Neural progenitor cell (in vitro differentiated cells): ENCODE measurements around the gene UGP2. TPM values are rescaled to one million over a fixed set of nuclear protein-coding genes. Genes with fewer than 3 reads are reported as not detected.

Source experiments
- DNase-seq: peaks from one replicate; pipeline ENCODE4 v3.0.0-alpha.2; 2016; ENCODE audit warnings: low spot score
- H2AFZ ChIP-seq: fragments of 200-600 bp; sonication (generic); replicated peaks from 2 replicates; pipeline ENCODE4 v1.6.1; 2016; ENCODE audit warnings: antibody characterized with exemption
- H3F3A ChIP-seq: fragments of 200-600 bp; sonication (generic); 2 replicates; pipeline ENCODE4 v1.6.1; 2016; ENCODE audit warnings: antibody characterized with exemption, low read depth
- H3K27ac ChIP-seq: fragments of 200-600 bp; sonication (generic); 2 replicates; pipeline ENCODE4 v1.5.1; 2016; ENCODE audit warnings: mild to moderate bottlenecking
- H3K27me3 ChIP-seq: fragments of 200-600 bp; sonication (generic); 2 replicates; pipeline ENCODE4 v1.6.1; 2016; ENCODE audit warnings: mild to moderate bottlenecking, moderate library complexity
- H3K36me3 ChIP-seq: fragments of 200-600 bp; sonication (generic); 2 replicates; pipeline ENCODE4 v1.5.1; 2016
- H3K4me1 ChIP-seq: fragments of 200-600 bp; sonication (generic); 2 replicates; pipeline ENCODE4 v1.6.1; 2016; ENCODE audit warnings: mixed run types
- H3K4me2 ChIP-seq: fragments of 200-600 bp; sonication (generic); 2 replicates; pipeline ENCODE4 v1.6.1; 2016
- H3K4me3 ChIP-seq: fragments of 200-600 bp; sonication (generic); 2 replicates; pipeline ENCODE4 v1.5.1; 2016
- H3K79me2 ChIP-seq: fragments of 200-600 bp; sonication (generic); 2 replicates; pipeline ENCODE4 v1.6.1; 2016; ENCODE audit warnings: low read depth
- H3K9ac ChIP-seq: fragments of 200-600 bp; sonication (generic); 2 replicates; pipeline ENCODE4 v1.6.1; 2016
- H3K9me3 ChIP-seq: fragments of 200-600 bp; sonication (generic); 2 replicates; pipeline ENCODE4 v1.5.1; 2016; ENCODE audit warnings: low read depth
- H4K20me1 ChIP-seq: fragments of 200-600 bp; sonication (generic); 2 replicates; pipeline ENCODE4 v1.6.1; 2016; ENCODE audit warnings: low read depth
- H3K27ac Mint-ChIP-seq: 3 replicates; pipeline ENCODE4 v1.8.0; 2021; ENCODE audit warnings: mixed read lengths
- H3K27me3 Mint-ChIP-seq: 2 replicates; pipeline ENCODE4 v1.8.0; 2022; ENCODE audit warnings: low read depth, mild to moderate bottlenecking, inconsistent platforms, moderate library complexity, mixed read lengths; ENCODE audit not compliant: insufficient read depth
- H3K36me3 Mint-ChIP-seq: 3 replicates; pipeline ENCODE4 v1.8.0; 2021; ENCODE audit warnings: mixed read lengths
- H3K4me1 Mint-ChIP-seq: 3 replicates; pipeline ENCODE4 v1.8.0; 2021; ENCODE audit warnings: mixed read lengths
- H3K4me3 Mint-ChIP-seq: 3 replicates; pipeline ENCODE4 v1.8.0; 2021; ENCODE audit warnings: mild to moderate bottlenecking, moderate library complexity, mixed read lengths
- H3K9me3 Mint-ChIP-seq: 3 replicates; pipeline ENCODE4 v1.8.0; 2020; ENCODE audit warnings: mixed read lengths
- CTCF ChIP-seq: fragments of 200-600 bp; sonication (generic); IDR thresholded peaks from 2 replicates; pipeline ENCODE4 v1.5.1; 2017; ENCODE audit warnings: antibody characterized with exemption, mild to moderate bottlenecking
- EZH2 ChIP-seq: fragments of 200-600 bp; sonication (generic); IDR thresholded peaks from 2 replicates; pipeline ENCODE4 v1.6.1; 2017; ENCODE audit warnings: antibody characterized with exemption, mild to moderate bottlenecking, moderate library complexity
- EZH2phosphoT487 ChIP-seq: fragments of 200-600 bp; sonication (generic); IDR thresholded peaks from 2 replicates; pipeline ENCODE4 v1.6.1; 2017; ENCODE audit warnings: antibody characterized with exemption
- total RNA-seq: library from RNA; depleted of rRNA; stranded (reverse); fragments of >200 nt; gene quantifications from 2 replicates; pipeline ENCODE4 v1.2.3, GENCODE V29; 2015; ENCODE audit warnings: low replicate concordance

The UGP2 gene
- total RNA-seq, 1 donor from 2014 or later = 126 TPM

DNA sequence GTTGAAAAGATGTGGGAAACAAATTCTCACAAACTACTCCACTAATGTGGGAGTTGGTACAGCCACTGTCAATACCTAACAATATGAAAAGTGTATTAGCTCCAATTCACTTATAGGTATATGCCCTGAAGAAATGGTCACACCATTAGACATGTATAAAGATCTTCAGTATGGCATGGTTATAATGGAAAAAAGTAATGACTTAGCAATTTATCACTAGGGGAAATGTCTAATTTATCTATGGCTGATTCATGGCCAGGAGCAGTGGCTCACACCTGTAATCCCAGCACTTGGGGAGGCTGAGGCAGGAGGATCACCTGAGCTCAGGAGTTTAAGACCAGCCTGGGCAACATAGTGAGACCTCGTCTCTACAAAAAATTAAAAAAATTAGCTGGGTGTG is 52.5 kb downstream of the UGP2 start:
- Mint-ChIP-seq H3K4me3 (no peak overlapping the region), H3K36me3 (peaks cover 22% of the 10 kb centered on the region), H3K27ac (no peak overlapping the region), H3K27me3 (no peaks in the 10 kb centered on the region), H3K9me3 (no peaks in the 10 kb centered on the region), H3K4me1 (no peaks in the 10 kb centered on the region)
- H3K27me3 ChIP-seq = no peaks in the 10 kb centered on the region
- H3K4me2 ChIP-seq = no peak overlapping the region
- no peak overlapping the region for H2AFZ ChIP-seq
- peaks cover 25% of the 10 kb centered on the region for H3K36me3 ChIP-seq
- no peaks in the 10 kb centered on the region for H4K20me1 ChIP-seq
- no peak overlapping the region for H3K9ac ChIP-seq
- TF ChIP-seq EZH2phosphoT487 (no peak), CTCF (no peak), EZH2 (no peak)
- no peak for DNase-seq
- H3K9me3 ChIP-seq = no peaks in the 10 kb centered on the region
- H3K79me2 ChIP-seq = no peaks in the 10 kb centered on the region
- no peaks in the 10 kb centered on the region for H3K4me1 ChIP-seq
- H3K4me3 ChIP-seq = no peak overlapping the region
- H3F3A ChIP-seq = peaks cover 24% of the 10 kb centered on the region
- no peak overlapping the region for H3K27ac ChIP-seq

- no peak overlapping the region for H3K9ac ChIP-seq
- no peaks in the 10 kb centered on the region for H3K27me3 ChIP-seq
- H2AFZ ChIP-seq = no peak overlapping the region
- no peak for DNase-seq
- Mint-ChIP-seq H3K4me3 (no peak overlapping the region), H3K27ac (no peak overlapping the region), H3K27me3 (no peaks in the 10 kb centered on the region), H3K9me3 (peaks cover 22% of the 10 kb centered on the region), H3K4me1 (no peaks in the 10 kb centered on the region), H3K36me3 (peaks cover 41% of the 10 kb centered on the region)
- no peaks in the 10 kb centered on the region for H4K20me1 ChIP-seq
- H3K4me2 ChIP-seq = no peak overlapping the region
- no peaks in the 10 kb centered on the region for H3F3A ChIP-seq
- peaks cover 5% of the 10 kb centered on the region for H3K36me3 ChIP-seq
- no peaks in the 10 kb centered on the region for H3K4me1 ChIP-seq
- H3K9me3 ChIP-seq = no peaks in the 10 kb centered on the region
- H3K4me3 ChIP-seq = no peak overlapping the region
- TF ChIP-seq EZH2phosphoT487 (no peak), CTCF (no peak), EZH2 (no peak)
- no peak overlapping the region for H3K27ac ChIP-seq
- no peaks in the 10 kb centered on the region for H3K79me2 ChIP-seq
Observed at GRCh38 chr2:63898839-63899238, 57.1 kb downstream of the UGP2 start.

- Mint-ChIP-seq H3K9me3 (peaks cover 27% of the 10 kb centered on the region), H3K27me3 (no peaks in the 10 kb centered on the region), H3K36me3 (peaks cover 41% of the 10 kb centered on the region), H3K4me3 (no peak overlapping the region), H3K4me1 (no peaks in the 10 kb centered on the region), H3K27ac (no peak overlapping the region)
- no peaks in the 10 kb centered on the region for H3K79me2 ChIP-seq
- no peak overlapping the region for H3K4me2 ChIP-seq
- H3F3A ChIP-seq = no peaks in the 10 kb centered on the region
- DNase-seq = no peak
- TF ChIP-seq CTCF (no peak), EZH2phosphoT487 (no peak), EZH2 (no peak)
- no peak overlapping the region for H3K9ac ChIP-seq
- no peaks in the 10 kb centered on the region for H3K4me1 ChIP-seq
- H4K20me1 ChIP-seq = no peaks in the 10 kb centered on the region
- no peak overlapping the region for H2AFZ ChIP-seq
- H3K27me3 ChIP-seq = no peaks in the 10 kb centered on the region
- H3K36me3 ChIP-seq = peaks cover 5% of the 10 kb centered on the region
- H3K27ac ChIP-seq = no peak overlapping the region
- H3K9me3 ChIP-seq = no peaks in the 10 kb centered on the region
- H3K4me3 ChIP-seq = no peak overlapping the region
Observed at GRCh38 chr2:63899639-63900038, 57.9 kb downstream of the UGP2 start.

DNA sequence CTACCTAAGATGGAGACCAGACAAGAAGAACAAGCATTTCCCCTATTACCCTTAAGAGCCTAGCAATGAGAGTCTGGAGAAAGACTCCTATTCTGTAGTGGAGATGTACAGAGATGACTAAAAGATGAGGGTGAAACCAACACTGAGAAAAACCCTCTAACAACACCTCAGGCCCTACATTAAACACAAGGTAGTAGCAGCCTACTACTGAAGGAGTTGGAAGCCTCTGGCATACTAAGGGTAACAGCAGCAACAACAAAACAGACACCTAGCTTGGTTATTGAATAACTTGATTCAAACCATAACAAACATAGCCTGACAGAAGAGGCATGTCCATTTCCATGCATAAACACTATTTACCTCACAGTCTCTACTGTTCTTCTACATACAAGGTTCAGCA is 60.5 kb downstream of the UGP2 start:
- Mint-ChIP-seq H3K27ac (no peak overlapping the region), H3K27me3 (no peaks in the 10 kb centered on the region), H3K4me1 (no peaks in the 10 kb centered on the region), H3K36me3 (peaks cover 57% of the 10 kb centered on the region), H3K4me3 (no peak overlapping the region), H3K9me3 (peaks cover 35% of the 10 kb centered on the region)
- Histone ChIP-seq H3K36me3 (peaks cover 7% of the 10 kb centered on the region), H3F3A (no peaks in the 10 kb centered on the region), H3K27ac (no peak overlapping the region), H3K4me3 (no peak overlapping the region), H3K4me1 (no peaks in the 10 kb centered on the region), H3K9me3 (no peaks in the 10 kb centered on the region), H4K20me1 (no peaks in the 10 kb centered on the region), H2AFZ (no peak overlapping the region), H3K9ac (no peak overlapping the region), H3K27me3 (no peaks in the 10 kb centered on the region), H3K4me2 (no peak overlapping the region), H3K79me2 (no peaks in the 10 kb centered on the region)
- DNase-seq = no peak
- no peak for TF ChIP-seq EZH2
- TF ChIP-seq CTCF = no peak
- no peak for TF ChIP-seq EZH2phosphoT487
